ACC112 (cell line): ENCODE results near the gene C15orf40.
A peak's percentile ranks its signal among the peaks of the same experiment; 100 is the strongest.
"Not testable (repeated sequence)": the region's sequence is repeated elsewhere in the genome, so short reads cannot be mapped to it uniquely, and the experiment has no call there.

Experiments
- H2AFZ ChIP-seq: fragments of 200-600 bp; sonication (generic); one replicate; pipeline ENCODE4 v1.6.0; 2017; ENCODE audit warnings: antibody characterized with exemption, low read length; ENCODE audit not compliant: unreplicated experiment
- H3K27ac ChIP-seq: fragments of 200-600 bp; sonication (generic); 2 replicates; pipeline ENCODE4 v1.5.1; 2014; ENCODE audit warnings: low read depth, mild to moderate bottlenecking, antibody characterized with exemption, low read length, moderate library complexity
- H3K27me3 ChIP-seq: fragments of 200-600 bp; sonication (generic); 2 replicates; pipeline ENCODE4 v1.6.1; 2014; ENCODE audit warnings: mild to moderate bottlenecking, antibody characterized with exemption, low read length, moderate library complexity, mixed read lengths; ENCODE audit not compliant: insufficient read depth
- H3K36me3 ChIP-seq: fragments of 200-600 bp; sonication (generic); 2 replicates; pipeline ENCODE4 v1.6.1; 2016; ENCODE audit warnings: mild to moderate bottlenecking, antibody characterized with exemption, low read length, moderate library complexity, mixed read lengths; ENCODE audit not compliant: insufficient read depth
- H3K4me1 ChIP-seq: fragments of 200-600 bp; sonication (generic); one replicate; pipeline ENCODE4 v1.6.1; 2016; ENCODE audit warnings: low read length, mixed read lengths; ENCODE audit not compliant: insufficient read depth, unreplicated experiment, control insufficient read depth
- H3K4me3 ChIP-seq: fragments of 200-600 bp; sonication (generic); 2 replicates; pipeline ENCODE4 v1.5.1; 2014; ENCODE audit warnings: mild to moderate bottlenecking, low read depth, low read length
- H3K79me2 ChIP-seq: fragments of 200-600 bp; sonication (generic); one replicate; pipeline ENCODE4 v1.6.0; 2016; ENCODE audit warnings: low read length; ENCODE audit not compliant: control insufficient read depth, unreplicated experiment, insufficient read depth

C15orf40 gene

DNA sequence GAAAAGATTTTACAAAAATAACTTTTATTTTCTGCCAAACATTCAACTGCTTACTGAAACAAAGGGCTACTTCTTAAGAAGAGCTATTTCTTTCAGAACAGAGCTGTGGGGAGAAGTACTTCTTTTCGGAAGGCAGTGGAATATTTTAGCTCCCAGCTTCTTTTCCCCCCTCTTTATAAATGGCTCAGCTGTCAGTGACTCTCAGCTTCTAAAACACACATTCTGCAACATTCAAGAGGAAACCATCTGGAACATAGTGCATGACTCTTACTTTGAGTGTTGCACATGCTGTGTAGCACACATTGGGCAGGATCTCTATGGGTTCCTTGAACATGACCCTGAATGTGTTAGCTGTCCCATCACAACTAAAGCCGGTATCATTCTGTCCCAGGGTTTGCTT lies 7.0 kb upstream of the C15orf40 start:
- Histone ChIP-seq H2AFZ (no peak overlapping the region), H3K4me1 (peaks cover 4% of the 10 kb centered on the region), H3K36me3 (peaks cover 22% of the 10 kb centered on the region), H3K27me3 (no peaks in the 10 kb centered on the region), H3K27ac (no peak overlapping the region), H3K4me3 (no peak overlapping the region), H3K79me2 (no peaks in the 10 kb centered on the region)

DNA sequence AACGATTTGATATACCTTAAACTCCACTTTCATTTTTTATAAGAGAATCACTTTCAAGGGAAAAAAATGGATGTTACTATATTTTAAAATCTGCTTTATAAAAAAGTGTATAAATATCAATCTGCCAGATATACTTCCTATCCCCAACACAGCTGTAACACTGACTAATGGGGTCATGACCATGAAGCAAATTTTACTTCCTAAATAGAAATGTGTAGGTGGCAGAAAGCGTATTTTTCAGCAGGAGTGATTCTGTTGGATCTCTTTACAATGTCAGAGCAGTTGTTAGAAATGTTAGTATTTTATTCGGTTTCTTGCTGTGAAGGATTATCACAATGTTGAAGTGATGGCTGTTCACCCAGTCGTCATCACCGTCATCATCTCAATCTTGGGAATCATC lies 5.5 kb upstream of the C15orf40 start:
- Histone ChIP-seq H3K4me1 (peaks cover 13% of the 10 kb centered on the region), H3K4me3 (no peak overlapping the region), H3K79me2 (no peaks in the 10 kb centered on the region), H3K36me3 (peaks cover 22% of the 10 kb centered on the region), H3K27ac (no peak overlapping the region), H3K27me3 (no peaks in the 10 kb centered on the region), H2AFZ (no peak overlapping the region)

DNA sequence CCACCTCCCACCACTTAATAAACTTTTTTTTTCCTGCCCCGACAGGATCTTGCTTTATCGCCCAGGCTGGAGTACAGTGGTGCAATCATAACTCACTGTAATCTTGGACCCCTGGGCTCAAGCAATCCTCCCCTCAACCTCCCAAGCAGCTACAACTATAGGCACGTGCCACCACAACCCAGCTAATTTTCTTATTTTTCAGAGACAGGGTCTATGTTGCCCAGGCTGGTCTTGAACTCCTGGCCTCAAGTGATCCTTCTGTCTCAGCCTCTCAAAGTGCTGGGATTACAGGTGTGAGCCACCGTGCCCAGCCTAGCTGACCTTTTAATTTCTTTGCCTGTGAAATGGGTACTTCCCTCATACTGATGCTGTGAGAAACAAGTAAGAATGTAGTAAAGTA lies 3.9 kb upstream of the C15orf40 start:
- Histone ChIP-seq H3K79me2 (peaks cover 9% of the 10 kb centered on the region), H3K4me1 (peaks cover 16% of the 10 kb centered on the region), H3K27ac (no peak overlapping the region), H2AFZ (no peak overlapping the region), H3K36me3 (peaks cover 15% of the 10 kb centered on the region), H3K27me3 (no peaks in the 10 kb centered on the region), H3K4me3 (no peak overlapping the region)

DNA sequence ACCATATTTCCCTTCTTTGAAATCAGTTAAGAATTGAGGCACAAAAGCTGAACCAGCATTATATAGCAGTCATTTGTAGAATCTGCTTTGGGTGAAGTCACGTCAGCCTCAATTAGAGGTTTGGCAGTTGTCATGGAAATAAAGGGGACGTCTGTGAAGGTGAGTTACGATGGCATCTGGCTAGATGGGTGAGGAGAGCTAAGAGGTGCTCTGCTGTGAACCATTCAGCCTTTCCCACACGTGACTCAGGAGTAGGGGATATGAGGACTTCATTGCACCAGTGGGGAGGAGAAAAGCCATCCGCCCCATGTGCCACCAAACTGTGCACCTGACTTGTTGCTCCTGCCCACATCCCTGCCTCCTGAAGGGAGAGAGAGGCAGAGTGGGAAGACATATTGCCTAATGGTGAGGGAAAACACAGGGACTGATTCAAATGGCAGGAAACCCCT lies 2.8 kb upstream of the C15orf40 start:
- Histone ChIP-seq H3K4me3 (no peak overlapping the region), H3K27ac (no peak overlapping the region), H3K4me1 (peaks cover 25% of the 10 kb centered on the region), H2AFZ (no peak overlapping the region), H3K27me3 (no peaks in the 10 kb centered on the region), H3K79me2 (peaks cover 21% of the 10 kb centered on the region), H3K36me3 (peaks cover 17% of the 10 kb centered on the region)

DNA sequence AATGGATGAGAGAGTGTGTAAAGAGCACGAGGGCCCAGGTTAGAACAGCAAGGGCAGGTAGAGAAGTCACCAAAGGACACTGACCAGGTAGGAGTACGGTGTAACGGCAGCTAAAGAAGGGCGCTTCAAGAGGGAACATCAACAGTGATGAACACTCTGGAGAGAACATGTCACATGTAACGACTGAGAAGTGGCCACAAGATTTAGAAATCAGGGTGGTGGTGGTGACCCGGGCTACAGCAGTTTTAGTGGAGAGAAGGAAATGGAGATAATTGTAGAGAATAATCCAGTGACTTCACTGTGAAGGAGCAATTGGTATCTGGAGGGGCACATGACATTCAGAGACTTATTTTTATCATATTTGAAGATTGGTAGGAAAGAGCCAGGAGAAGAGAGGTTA lies 1.2 kb upstream of the C15orf40 start:
- Histone ChIP-seq H3K4me3 (peak overlapping the region; percentile 84), H3K27ac (no peak overlapping the region), H2AFZ (no peak overlapping the region), H3K36me3 (peaks cover 18% of the 10 kb centered on the region), H3K27me3 (no peaks in the 10 kb centered on the region), H3K79me2 (peaks cover 21% of the 10 kb centered on the region), H3K4me1 (peaks cover 25% of the 10 kb centered on the region)

DNA sequence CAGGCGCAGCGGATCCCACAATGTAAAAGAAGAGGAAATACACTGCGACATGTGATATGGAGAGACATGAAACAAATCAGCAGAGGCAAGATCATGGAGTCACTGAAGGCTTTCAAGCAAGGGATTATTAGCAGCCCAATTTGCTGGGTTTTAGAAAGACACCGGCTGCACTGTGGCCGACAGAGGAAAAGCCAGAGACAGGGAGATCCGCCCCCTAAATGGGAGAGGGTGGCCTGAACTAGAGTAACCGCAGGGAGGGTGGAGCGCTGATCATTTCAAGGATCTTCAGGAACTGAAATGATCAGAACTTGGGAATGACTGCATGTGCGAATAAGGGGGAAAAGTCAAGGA lies 612 bp upstream of the C15orf40 start:
- H3K4me3 ChIP-seq = peak overlapping the region; percentile 84
- H3K27ac ChIP-seq = peak overlapping the region; percentile 17; the same call in 1 of the 2 replicates
- H3K79me2 ChIP-seq = peaks cover 21% of the 10 kb centered on the region
- peaks cover 22% of the 10 kb centered on the region for H3K4me1 ChIP-seq
- H3K36me3 ChIP-seq = peaks cover 17% of the 10 kb centered on the region
- peak overlapping the region; percentile 85 for H2AFZ ChIP-seq
- H3K27me3 ChIP-seq = no peaks in the 10 kb centered on the region

DNA sequence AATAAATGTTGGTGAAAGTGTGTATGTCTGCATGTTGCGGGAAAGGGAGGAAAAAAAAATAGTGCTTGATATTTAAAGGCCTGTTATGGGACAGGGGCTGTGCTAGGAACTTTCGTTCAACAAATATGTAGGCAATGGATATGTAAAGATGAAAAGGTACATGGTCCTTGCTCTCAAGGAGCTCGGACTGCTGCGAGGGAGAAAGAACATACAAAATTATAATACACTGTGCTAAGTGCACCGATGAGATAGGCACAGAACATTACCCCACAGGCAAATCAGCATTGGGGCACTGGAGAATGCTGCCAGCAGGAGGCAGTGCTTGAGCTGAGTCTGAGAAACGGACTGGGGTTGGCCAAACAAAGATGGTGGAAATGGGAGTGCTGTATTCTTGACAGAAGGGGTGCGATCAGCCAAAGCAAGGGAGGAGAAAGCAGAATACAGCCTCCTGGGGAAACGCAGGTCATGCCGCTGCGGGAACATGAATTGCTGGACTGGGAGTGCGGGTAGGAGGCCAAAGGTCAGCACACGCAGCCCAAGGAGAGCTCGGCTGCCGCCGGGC lies 649 bp downstream of the C15orf40 start:
- Histone ChIP-seq H2AFZ (peak overlapping the region; percentile 70), H3K27me3 (no peaks in the 10 kb centered on the region), H3K4me3 (peak overlapping the region; percentile 84), H3K27ac (peak overlapping the region; percentile 48), H3K36me3 (peaks cover 19% of the 10 kb centered on the region), H3K4me1 (peaks cover 21% of the 10 kb centered on the region), H3K79me2 (peaks cover 21% of the 10 kb centered on the region)

DNA sequence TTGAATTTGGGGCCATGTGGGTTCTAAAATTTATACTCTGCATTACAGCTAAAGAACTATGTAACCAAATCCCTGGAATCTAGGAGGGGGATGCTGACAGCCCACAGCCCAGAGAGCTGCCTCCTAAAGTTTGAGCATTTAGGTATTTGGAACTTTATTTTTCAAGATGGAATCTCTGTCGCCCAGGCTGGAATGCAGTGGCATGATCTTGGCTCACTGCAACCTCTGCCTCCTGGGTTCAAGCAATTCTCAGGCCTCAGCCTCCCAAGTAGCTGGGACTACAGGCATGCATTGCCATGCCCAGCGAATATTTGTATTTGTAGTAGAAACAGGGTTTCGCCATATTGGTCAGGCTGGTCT lies 10.8 kb downstream of the C15orf40 start:
- H2AFZ ChIP-seq, H3K27ac ChIP-seq, H3K36me3 ChIP-seq, H3K79me2 ChIP-seq, H3K4me1 ChIP-seq, H3K27me3 ChIP-seq: not testable (repeated sequence)
- peak overlapping the region; percentile 73; the same call in 1 of the 2 replicates for H3K4me3 ChIP-seq

DNA sequence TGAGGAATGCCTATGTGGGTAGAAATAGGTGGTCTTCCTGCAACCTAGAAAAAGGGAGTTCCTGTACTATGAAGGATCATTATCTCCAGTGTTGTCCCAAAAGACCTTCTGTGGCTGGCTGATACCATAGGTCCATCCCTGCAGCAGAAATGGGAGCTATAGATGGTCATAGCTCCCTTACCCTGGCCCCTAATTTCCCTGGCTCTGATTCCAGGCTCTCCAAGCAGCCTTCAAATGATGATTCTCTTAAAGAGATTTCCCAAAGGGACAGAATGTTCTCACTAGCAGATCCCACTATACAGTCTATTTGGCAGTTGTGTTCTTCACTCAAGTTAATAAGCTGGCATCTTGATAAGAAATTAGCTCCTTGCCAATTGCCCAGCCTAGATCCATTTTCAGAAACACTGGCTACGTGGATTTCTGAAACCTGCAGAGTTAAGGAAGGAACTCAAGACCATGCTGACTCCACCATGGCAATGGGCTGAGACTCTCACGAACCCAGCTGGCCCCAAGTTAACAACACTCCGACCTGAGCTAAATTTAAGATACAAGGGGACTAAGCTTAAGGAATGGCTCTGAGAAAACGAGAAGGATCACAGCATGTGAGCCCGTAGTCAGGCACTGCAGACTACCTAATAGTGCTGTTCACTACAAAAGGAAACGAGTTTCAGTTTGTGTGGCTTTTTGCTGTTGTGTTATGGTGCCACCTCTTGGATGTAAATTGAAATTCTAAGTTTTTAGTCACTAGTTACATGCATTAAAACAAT lies 11.4 kb downstream of the C15orf40 start:
- peak overlapping the region; percentile 73 for H3K4me3 ChIP-seq
- H3K27ac ChIP-seq = no peak overlapping the region
- H3K36me3 ChIP-seq = no peaks in the 10 kb centered on the region
- peak overlapping the region; percentile 47 for H2AFZ ChIP-seq
- H3K27me3 ChIP-seq = no peaks in the 10 kb centered on the region
- no peaks in the 10 kb centered on the region for H3K79me2 ChIP-seq
- peaks cover 6% of the 10 kb centered on the region for H3K4me1 ChIP-seq

DNA sequence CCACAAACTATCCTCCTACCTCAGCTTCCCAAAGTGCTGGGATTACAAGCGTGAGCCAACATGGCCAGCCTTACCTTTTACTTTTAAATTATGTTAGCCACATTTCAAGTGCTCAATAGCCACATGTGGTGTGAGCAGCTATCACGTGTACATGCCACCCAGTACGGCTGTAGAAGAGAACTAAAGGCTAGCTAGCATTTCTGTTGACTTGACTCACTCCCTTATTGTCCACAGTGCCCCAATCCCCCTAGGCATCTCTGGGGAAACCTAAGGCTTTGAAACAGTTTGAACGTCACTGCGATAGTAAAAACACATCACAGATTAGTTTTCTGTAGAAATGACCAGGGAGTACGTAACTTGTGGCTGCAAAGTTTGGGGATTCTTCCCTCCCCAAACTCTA lies 12.0 kb downstream of the C15orf40 start:
- H3K4me3 ChIP-seq = no peak overlapping the region
- H3K79me2 ChIP-seq = no peaks in the 10 kb centered on the region
- no peak overlapping the region for H2AFZ ChIP-seq
- no peaks in the 10 kb centered on the region for H3K27me3 ChIP-seq
- no peak overlapping the region for H3K27ac ChIP-seq
- peaks cover 6% of the 10 kb centered on the region for H3K4me1 ChIP-seq
- no peaks in the 10 kb centered on the region for H3K36me3 ChIP-seq

DNA sequence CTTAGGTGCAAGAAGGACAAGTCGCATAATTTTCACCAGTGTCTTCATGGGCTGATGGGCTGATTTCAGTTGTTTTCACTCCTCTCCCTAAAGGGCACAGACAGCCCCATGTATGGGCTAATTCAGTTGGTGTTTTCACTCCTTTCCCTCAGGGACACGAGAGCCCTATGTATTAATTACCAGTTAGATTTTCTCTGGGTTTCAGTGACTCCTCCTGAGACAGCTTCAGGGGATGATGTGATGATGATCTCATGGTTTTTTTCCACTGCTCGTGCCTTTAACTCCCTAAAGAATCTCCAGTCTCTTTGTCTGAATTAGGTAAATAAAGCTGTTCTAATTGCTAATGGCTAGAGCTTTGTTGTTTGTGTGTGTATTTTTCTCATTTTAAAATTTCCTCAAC lies 15.5 kb downstream of the C15orf40 start:
- Histone ChIP-seq H3K4me1 (peaks cover 6% of the 10 kb centered on the region), H3K36me3 (no peaks in the 10 kb centered on the region; the same call in 1 of the 2 replicates), H3K79me2 (no peaks in the 10 kb centered on the region), H3K27ac (no peak overlapping the region), H3K27me3 (no peaks in the 10 kb centered on the region), H2AFZ (no peak overlapping the region), H3K4me3 (no peak overlapping the region)
